Astrocyte (in vitro differentiated cells and primary cell): ENCODE results near the gene FHIT. TPM values are rescaled to one million over a fixed set of nuclear protein-coding genes. Genes with fewer than 3 reads are reported as not detected.

Experiments used
- DNase-seq: peaks from one replicate; pipeline ENCODE4 v3.0.0-alpha.2; 2010; ENCODE audit warnings: low read depth
- FAIRE-seq: peaks from 2 replicates; lab custom pipeline; 2011; peaks lifted over from hg19 to GRCh38; lab: Jason Lieb, UNC
- H2AFZ ChIP-seq: 2 replicates; pipeline ENCODE4 v1.6.0; 2012; ENCODE audit warnings: low read depth, low read length, inconsistent platforms
- H3K27ac ChIP-seq: 2 replicates; pipeline ENCODE4 v1.5.1; 2011; ENCODE audit warnings: low read depth, low read length, inconsistent platforms
- H3K27me3 ChIP-seq: 2 replicates; pipeline ENCODE4 v1.6.0; 2011; ENCODE audit warnings: low read length, inconsistent platforms; ENCODE audit not compliant: insufficient read depth
- H3K36me3 ChIP-seq: 2 replicates; pipeline ENCODE4 v1.5.1; 2011; ENCODE audit warnings: low read length, inconsistent platforms; ENCODE audit not compliant: insufficient read depth
- H3K4me1 ChIP-seq: 2 replicates; pipeline ENCODE4 v1.5.1; 2011; ENCODE audit warnings: low read length, inconsistent platforms; ENCODE audit not compliant: insufficient read depth
- H3K4me2 ChIP-seq: 2 replicates; pipeline ENCODE4 v1.6.0; 2012; ENCODE audit warnings: low read length, inconsistent platforms
- H3K4me3 ChIP-seq: 2 replicates; pipeline ENCODE4 v1.5.1; 2011; ENCODE audit warnings: low read depth, mild to moderate bottlenecking, low read length, inconsistent platforms; ENCODE audit not compliant: insufficient read depth
- H3K79me2 ChIP-seq: 2 replicates; pipeline ENCODE4 v1.6.0; 2012; ENCODE audit warnings: mild to moderate bottlenecking, low read length, inconsistent platforms; ENCODE audit not compliant: insufficient read depth
- H3K9ac ChIP-seq: 2 replicates; pipeline ENCODE4 v1.6.0; 2012; ENCODE audit warnings: mild to moderate bottlenecking, low read length, inconsistent platforms
- H3K9me3 ChIP-seq: 2 replicates; pipeline ENCODE4 v1.5.1; 2012; ENCODE audit warnings: low read depth, mild to moderate bottlenecking, low read length, inconsistent platforms; ENCODE audit not compliant: insufficient read depth
- H4K20me1 ChIP-seq: 2 replicates; pipeline ENCODE4 v1.6.0; 2012; ENCODE audit warnings: low read length, inconsistent platforms; ENCODE audit not compliant: insufficient read depth
- H3K27ac Mint-ChIP-seq: one replicate; pipeline ENCODE4 v1.8.0; 2021; ENCODE audit warnings: mild to moderate bottlenecking, mixed read lengths; ENCODE audit not compliant: unreplicated experiment
- H3K27me3 Mint-ChIP-seq: one replicate; pipeline ENCODE4 v1.8.0; 2021; ENCODE audit warnings: low read depth, mixed read lengths; ENCODE audit not compliant: unreplicated experiment
- H3K36me3 Mint-ChIP-seq: one replicate; pipeline ENCODE4 v1.8.0; 2021; ENCODE audit warnings: low read depth, mixed read lengths; ENCODE audit not compliant: unreplicated experiment
- H3K4me1 Mint-ChIP-seq: one replicate; pipeline ENCODE4 v1.8.0; 2021; ENCODE audit warnings: low read depth, mixed read lengths; ENCODE audit not compliant: unreplicated experiment
- H3K4me3 Mint-ChIP-seq: one replicate; pipeline ENCODE4 v1.8.0; 2021; ENCODE audit warnings: mild to moderate bottlenecking, moderate library complexity, mixed read lengths; ENCODE audit not compliant: unreplicated experiment
- H3K9me3 Mint-ChIP-seq: one replicate; pipeline ENCODE4 v1.8.0; 2021; ENCODE audit warnings: mild to moderate bottlenecking, mixed read lengths; ENCODE audit not compliant: unreplicated experiment
- CTCF ChIP-seq: IDR thresholded peaks from 2 replicates; pipeline ENCODE4 v1.5.1; 2011; ENCODE audit warnings: low read depth, mild to moderate bottlenecking, inconsistent platforms, low read length, moderate library complexity; ENCODE audit not compliant: insufficient read depth
- EZH2 ChIP-seq: IDR thresholded peaks from 2 replicates; pipeline ENCODE4 v1.6.1; 2012; ENCODE audit warnings: mild to moderate bottlenecking, low read length, inconsistent platforms; ENCODE audit not compliant: insufficient read depth
- total RNA-seq: library from RNA; stranded (reverse); gene quantifications from 2 replicates; pipeline ENCODE4 v1.2.1, GENCODE V29; 2021

The FHIT gene
- total RNA-seq, 1 donor from 2014 or later: 6.7 TPM

GRCh38 chr3:60431599-60431958 lies 819.7 kb downstream of the FHIT start:
- FAIRE-seq: no peak
- TF ChIP-seq EZH2: no peak

GRCh38 chr3:60430205-60430604 lies 821.0 kb downstream of the FHIT start:
- H4K20me1 ChIP-seq: no peaks in the 10 kb centered on the region
- Mint-ChIP-seq H3K4me1 (no peaks in the 10 kb centered on the region), H3K27me3 (no peaks in the 10 kb centered on the region), H3K36me3 (no peaks in the 10 kb centered on the region), H3K9me3 (no peaks in the 10 kb centered on the region), H3K27ac (no peak overlapping the region), H3K4me3 (no peak overlapping the region)
- DNase-seq (no peak), FAIRE-seq (no peak)
- H3K79me2 ChIP-seq: no peaks in the 10 kb centered on the region
- H3K27ac ChIP-seq: no peak overlapping the region
- no peak overlapping the region for H3K4me3 ChIP-seq
- no peaks in the 10 kb centered on the region for H3K4me1 ChIP-seq
- H2AFZ ChIP-seq: no peak overlapping the region
- H3K9me3 ChIP-seq: no peaks in the 10 kb centered on the region
- no peaks in the 10 kb centered on the region for H3K27me3 ChIP-seq
- TF ChIP-seq CTCF (no peak), EZH2 (no peak)
- H3K4me2 ChIP-seq: no peak overlapping the region
- no peaks in the 10 kb centered on the region for H3K36me3 ChIP-seq
- no peak overlapping the region for H3K9ac ChIP-seq

More at GRCh38 chr3:60431599-60431958, 819.7 kb downstream of the FHIT start:
- Histone ChIP-seq H3K4me1 (no peaks in the 10 kb centered on the region), H3K36me3 (no peaks in the 10 kb centered on the region), H3K27me3 (no peaks in the 10 kb centered on the region), H3K4me3 (no peak overlapping the region), H3K9ac (no peak overlapping the region), H3K4me2 (no peak overlapping the region), H3K9me3 (no peaks in the 10 kb centered on the region), H4K20me1 (no peaks in the 10 kb centered on the region), H2AFZ (no peak overlapping the region), H3K79me2 (no peaks in the 10 kb centered on the region), H3K27ac (no peak overlapping the region)
- H3K9me3 Mint-ChIP-seq: no peaks in the 10 kb centered on the region
- peak; percentile 10 for DNase-seq
- H3K27me3 Mint-ChIP-seq: no peaks in the 10 kb centered on the region
- no peaks in the 10 kb centered on the region for H3K36me3 Mint-ChIP-seq
- H3K4me1 Mint-ChIP-seq: no peaks in the 10 kb centered on the region
- H3K27ac Mint-ChIP-seq: no peak overlapping the region
- H3K4me3 Mint-ChIP-seq: no peak overlapping the region

- TF ChIP-seq EZH2: no peak
- no peak for TF ChIP-seq CTCF
- no peaks in the 10 kb centered on the region for H3K9me3 ChIP-seq
- H3K36me3 ChIP-seq: no peaks in the 10 kb centered on the region
- DNase-seq (no peak), FAIRE-seq (no peak)
- Mint-ChIP-seq H3K27me3 (no peaks in the 10 kb centered on the region), H3K4me3 (no peak overlapping the region), H3K9me3 (no peaks in the 10 kb centered on the region), H3K36me3 (no peaks in the 10 kb centered on the region), H3K4me1 (no peaks in the 10 kb centered on the region), H3K27ac (no peak overlapping the region)
- no peaks in the 10 kb centered on the region for H3K4me1 ChIP-seq
- H2AFZ ChIP-seq: no peak overlapping the region
- no peak overlapping the region for H3K4me2 ChIP-seq
- H3K9ac ChIP-seq: no peak overlapping the region
- H3K79me2 ChIP-seq: no peaks in the 10 kb centered on the region
- H4K20me1 ChIP-seq: no peaks in the 10 kb centered on the region
- no peak overlapping the region for H3K27ac ChIP-seq
- H3K4me3 ChIP-seq: no peak overlapping the region
- H3K27me3 ChIP-seq: no peaks in the 10 kb centered on the region
These were observed 824.1 kb downstream of the FHIT start for GRCh38 chr3:60427109-60427508.
